Naive B cell (primary cell): ENCODE measurements around the gene MISP. TPM values are rescaled to one million over a fixed set of nuclear protein-coding genes. Genes with fewer than 3 reads are reported as not detected.
A peak's percentile ranks its signal among the peaks of the same experiment; 100 is the strongest.
"Not testable (repeated sequence)": the region's sequence is repeated elsewhere in the genome, so short reads cannot be mapped to it uniquely, and the experiment has no call there.

Experiments used
- ATAC-seq, 2 donors: fragments of 150-1000 bp; cut with Tn5 transposase; 2 replicates each; pipeline ENCODE4 v1.10.0; 2021; ENCODE audit warnings: low read depth in 2 of 2, mild to moderate bottlenecking in 2 of 2, moderate library complexity in 2 of 2
- DNase-seq: peaks from one replicate; pipeline ENCODE4 v3.0.0; 2022
- H3K27ac Mint-ChIP-seq, 6 donors: one replicate each; pipeline ENCODE4 v1.8.0; 2020 to 2022; ENCODE audit warnings: mild to moderate bottlenecking in 6 of 6, mixed read lengths in 6 of 6, moderate library complexity in 5 of 6, inconsistent platforms in 2 of 6
- H3K27me3 Mint-ChIP-seq, 3 donors: one replicate each; pipeline ENCODE4 v1.8.0; 2021 to 2022; ENCODE audit warnings: mixed read lengths in 3 of 3, mild to moderate bottlenecking in 1 of 3
- H3K36me3 Mint-ChIP-seq, 2 donors: one replicate each; pipeline ENCODE4 v1.8.0; 2020 to 2022; ENCODE audit warnings: mixed read lengths in 2 of 2, inconsistent platforms in 1 of 2, mild to moderate bottlenecking in 1 of 2
- H3K4me1 Mint-ChIP-seq, 3 donors: one replicate each; pipeline ENCODE4 v1.8.0; 2020 to 2022; ENCODE audit warnings: mixed read lengths in 3 of 3, inconsistent platforms in 1 of 3, mild to moderate bottlenecking in 1 of 3, moderate library complexity in 1 of 3
- H3K4me3 Mint-ChIP-seq, 8 donors: one replicate each; pipeline ENCODE4 v1.8.0; 2020 to 2022; ENCODE audit warnings: mild to moderate bottlenecking in 8 of 8, mixed read lengths in 8 of 8, moderate library complexity in 8 of 8, inconsistent platforms in 2 of 8
- H3K9me3 Mint-ChIP-seq, 7 donors: one replicate each; pipeline ENCODE4 v1.8.0; 2020 to 2022; ENCODE audit warnings: mixed read lengths in 7 of 7, mild to moderate bottlenecking in 5 of 7, inconsistent platforms in 2 of 7, moderate library complexity in 1 of 7
- polyA plus RNA-seq, 6 donors: library from polyadenylated mRNA; unstranded; fragments of 300-500 nt; fragmentation: Illumina TruSeq; gene quantifications; one replicate each; pipeline ENCODE4 v1.2.3, GENCODE V29; 2021; ENCODE audit warnings: low read depth in 6 of 6

The MISP gene
- polyA plus RNA-seq, 6 donors from 2014 or later: not detected

- Mint-ChIP-seq H3K9me3 (peaks cover 0 to 15% (median 4%) of the 10 kb centered on the region in 7 donors), H3K27ac (no peak overlapping the region), H3K36me3 (no peaks in the 10 kb centered on the region), H3K4me3 (no peak overlapping the region), H3K4me1 (peaks cover 0 to 3% (median 0%) of the 10 kb centered on the region in 3 donors), H3K27me3 (peaks cover 0 to 10% (median 0%) of the 10 kb centered on the region in 3 donors)
- ATAC-seq (peak in 1 of 2 donors; percentile 81), DNase-seq (no peak)
Observed at GRCh38 chr19:743168-743687, 7.7 kb upstream of the MISP start.

DNA sequence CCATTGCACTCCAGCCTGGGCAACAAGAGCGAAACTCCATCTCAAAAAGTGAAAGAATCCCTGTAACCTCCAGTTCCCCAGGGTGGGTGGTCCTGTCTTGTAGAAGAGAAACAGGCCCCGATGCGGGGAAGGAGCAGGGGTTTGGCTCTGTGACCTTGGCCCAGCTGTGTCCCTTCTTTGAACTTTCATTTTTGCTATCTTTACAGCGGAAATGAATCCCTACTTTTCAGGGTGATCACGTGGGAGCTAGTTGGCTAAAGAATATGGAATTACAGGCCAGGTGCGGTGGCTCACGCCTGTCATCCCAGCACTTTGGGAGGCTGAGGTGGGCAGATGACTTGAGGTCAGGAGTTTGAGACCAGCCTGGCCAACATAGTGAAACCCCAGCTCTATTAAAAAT, 5.8 kb upstream of the MISP start:
- H3K9me3 Mint-ChIP-seq: peaks cover 0 to 16% (median 4%) of the 10 kb centered on the region in 7 donors
- not testable (repeated sequence) for H3K4me1 Mint-ChIP-seq, ATAC-seq, H3K27ac Mint-ChIP-seq, H3K4me3 Mint-ChIP-seq, H3K27me3 Mint-ChIP-seq, H3K36me3 Mint-ChIP-seq, DNase-seq

GRCh38 chr19:746208-746819, 4.6 kb upstream of the MISP start:
- H3K4me3 Mint-ChIP-seq: no peak overlapping the region
- DNase-seq (no peak), ATAC-seq (no peak)
- H3K27me3 Mint-ChIP-seq: no peaks in the 10 kb centered on the region
- no peak overlapping the region for H3K27ac Mint-ChIP-seq
- no peaks in the 10 kb centered on the region for H3K36me3 Mint-ChIP-seq
- H3K9me3 Mint-ChIP-seq: peaks cover 0 to 16% (median 4%) of the 10 kb centered on the region in 7 donors
- peaks cover 0 to 3% (median 0%) of the 10 kb centered on the region in 3 donors for H3K4me1 Mint-ChIP-seq

DNA sequence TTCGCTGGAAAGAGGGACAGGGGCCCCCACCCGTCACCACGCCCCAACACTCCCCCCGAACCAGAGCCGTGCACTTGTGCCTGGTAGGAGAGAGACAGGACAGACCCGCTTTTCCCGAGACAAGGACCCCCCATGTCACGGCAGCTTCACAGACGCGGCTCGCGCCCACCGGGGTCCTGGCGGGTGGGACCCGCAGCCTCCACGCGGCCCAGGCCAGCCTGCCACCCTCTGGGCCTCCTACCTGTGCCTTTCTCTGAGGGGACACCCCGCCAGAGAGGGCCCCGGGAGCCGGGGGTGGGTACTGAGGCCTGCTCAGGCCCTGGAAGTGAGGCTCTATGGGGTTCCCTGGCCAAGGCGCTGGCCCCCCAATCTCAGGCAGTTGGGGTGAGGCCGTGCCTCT, 4.0 kb upstream of the MISP start:
- peaks cover 0 to 3% (median 0%) of the 10 kb centered on the region in 3 donors for H3K4me1 Mint-ChIP-seq
- no peak for ATAC-seq

GRCh38 chr19:747432-748273, 3.3 kb upstream of the MISP start:
- peak overlapping the region in 1 of 6 donors; percentile 29 for H3K27ac Mint-ChIP-seq
- no peaks in the 10 kb centered on the region for H3K36me3 Mint-ChIP-seq
- peaks cover 0 to 3% (median 0%) of the 10 kb centered on the region in 3 donors for H3K4me1 Mint-ChIP-seq
- DNase-seq: no peak
- no peak overlapping the region for H3K4me3 Mint-ChIP-seq
- no peak for ATAC-seq
- peaks cover 0 to under 1% (median 0%) of the 10 kb centered on the region in 3 donors for H3K27me3 Mint-ChIP-seq
- peaks cover 0 to 16% (median 4%) of the 10 kb centered on the region in 7 donors for H3K9me3 Mint-ChIP-seq

More for the DNA sequence above, 4.0 kb upstream of the MISP start:
- no peak overlapping the region for H3K4me3 Mint-ChIP-seq
- DNase-seq: no peak
- no peaks in the 10 kb centered on the region for H3K36me3 Mint-ChIP-seq
- H3K27me3 Mint-ChIP-seq: no peaks in the 10 kb centered on the region
- no peak overlapping the region for H3K27ac Mint-ChIP-seq
- H3K9me3 Mint-ChIP-seq: peaks cover 0 to 16% (median 4%) of the 10 kb centered on the region in 7 donors

GRCh38 chr19:748274-748598, 2.7 kb upstream of the MISP start:
- H3K27ac Mint-ChIP-seq: no peak overlapping the region
- peaks cover 0 to 16% (median 4%) of the 10 kb centered on the region in 7 donors for H3K9me3 Mint-ChIP-seq
- no peak overlapping the region for H3K4me3 Mint-ChIP-seq
- peaks cover 0 to 5% (median 0%) of the 10 kb centered on the region in 3 donors for H3K27me3 Mint-ChIP-seq
- ATAC-seq: no peak
- peaks cover 0 to 3% (median 0%) of the 10 kb centered on the region in 3 donors for H3K4me1 Mint-ChIP-seq
- no peak for DNase-seq
- no peaks in the 10 kb centered on the region for H3K36me3 Mint-ChIP-seq

DNA sequence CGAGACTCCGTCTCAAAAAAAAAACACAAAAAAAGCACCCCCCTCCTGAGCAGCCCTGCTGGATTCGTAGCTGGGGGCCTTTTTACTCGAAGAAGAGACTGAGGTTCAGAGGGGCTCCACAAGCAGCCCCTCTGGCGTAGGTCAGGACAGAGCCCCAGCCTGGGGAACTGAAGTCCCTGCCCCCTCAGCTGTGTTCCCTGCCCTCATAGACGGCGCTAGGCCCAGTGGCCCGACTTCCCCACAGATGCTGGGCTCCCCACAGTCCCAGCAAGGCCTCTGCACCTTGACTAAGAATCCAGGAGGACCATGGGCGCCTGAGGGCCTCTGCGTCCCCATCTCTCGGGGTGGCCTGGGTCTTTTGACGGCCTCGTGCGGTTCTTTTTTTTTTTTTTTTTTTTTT, 1.1 kb upstream of the MISP start:
- Mint-ChIP-seq H3K36me3 (no peaks in the 10 kb centered on the region), H3K9me3 (peaks cover 0 to 4% (median 1%) of the 10 kb centered on the region in 7 donors), H3K4me3 (no peak overlapping the region), H3K27ac (no peak overlapping the region), H3K4me1 (no peaks in the 10 kb centered on the region), H3K27me3 (peaks cover 0 to 6% (median 5%) of the 10 kb centered on the region in 3 donors)
- ATAC-seq: no peak
- no peak for DNase-seq

DNA sequence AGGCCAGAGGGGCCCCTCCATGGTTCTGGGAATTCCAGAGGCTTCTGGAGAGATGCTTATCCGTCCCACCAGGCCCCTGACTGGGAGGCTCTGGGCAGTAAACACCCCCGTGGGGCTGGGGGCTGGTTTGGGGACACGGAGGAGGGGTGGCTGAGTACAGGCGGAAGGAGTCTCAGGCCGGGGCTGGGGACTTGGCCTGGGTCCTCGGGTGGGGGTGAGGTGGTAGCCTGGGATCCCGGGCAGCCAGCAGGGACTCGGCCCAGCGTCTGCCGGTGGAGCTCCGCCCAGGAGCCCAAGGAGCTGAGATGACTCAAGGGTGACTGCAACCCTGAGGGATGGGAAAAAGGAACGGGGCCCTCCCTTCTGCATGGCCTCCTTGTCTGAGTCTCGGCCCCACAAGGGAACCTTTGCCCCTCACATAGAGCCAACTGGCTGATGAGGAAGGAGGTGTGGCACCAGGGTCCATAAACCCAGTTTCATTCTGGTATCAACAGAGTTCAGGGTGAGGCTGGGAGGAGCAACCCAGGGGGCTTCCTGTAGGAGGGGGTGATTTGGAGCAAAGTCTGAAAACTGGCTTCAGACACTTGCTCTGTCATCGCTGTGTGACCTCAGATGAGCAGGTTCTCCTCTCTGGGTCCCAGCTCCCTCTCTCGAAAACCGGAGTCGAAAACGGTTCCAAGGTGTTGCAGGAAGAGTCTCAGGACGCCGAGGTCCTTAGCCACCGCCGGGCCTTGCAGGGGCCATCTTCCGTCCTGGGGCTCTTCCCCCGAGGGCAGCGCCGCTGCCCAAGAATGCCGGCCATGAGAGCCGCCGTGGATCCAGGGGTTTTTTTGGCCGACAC, 809 bp downstream of the MISP start:
- ATAC-seq (no peak), DNase-seq (no peak)
- Mint-ChIP-seq H3K9me3 (peaks cover 0 to 13% (median 6%) of the 10 kb centered on the region in 7 donors), H3K27me3 (peaks cover 0 to 8% (median 5%) of the 10 kb centered on the region in 3 donors), H3K4me3 (no peak overlapping the region), H3K36me3 (no peaks in the 10 kb centered on the region), H3K27ac (no peak overlapping the region), H3K4me1 (no peaks in the 10 kb centered on the region)

DNA sequence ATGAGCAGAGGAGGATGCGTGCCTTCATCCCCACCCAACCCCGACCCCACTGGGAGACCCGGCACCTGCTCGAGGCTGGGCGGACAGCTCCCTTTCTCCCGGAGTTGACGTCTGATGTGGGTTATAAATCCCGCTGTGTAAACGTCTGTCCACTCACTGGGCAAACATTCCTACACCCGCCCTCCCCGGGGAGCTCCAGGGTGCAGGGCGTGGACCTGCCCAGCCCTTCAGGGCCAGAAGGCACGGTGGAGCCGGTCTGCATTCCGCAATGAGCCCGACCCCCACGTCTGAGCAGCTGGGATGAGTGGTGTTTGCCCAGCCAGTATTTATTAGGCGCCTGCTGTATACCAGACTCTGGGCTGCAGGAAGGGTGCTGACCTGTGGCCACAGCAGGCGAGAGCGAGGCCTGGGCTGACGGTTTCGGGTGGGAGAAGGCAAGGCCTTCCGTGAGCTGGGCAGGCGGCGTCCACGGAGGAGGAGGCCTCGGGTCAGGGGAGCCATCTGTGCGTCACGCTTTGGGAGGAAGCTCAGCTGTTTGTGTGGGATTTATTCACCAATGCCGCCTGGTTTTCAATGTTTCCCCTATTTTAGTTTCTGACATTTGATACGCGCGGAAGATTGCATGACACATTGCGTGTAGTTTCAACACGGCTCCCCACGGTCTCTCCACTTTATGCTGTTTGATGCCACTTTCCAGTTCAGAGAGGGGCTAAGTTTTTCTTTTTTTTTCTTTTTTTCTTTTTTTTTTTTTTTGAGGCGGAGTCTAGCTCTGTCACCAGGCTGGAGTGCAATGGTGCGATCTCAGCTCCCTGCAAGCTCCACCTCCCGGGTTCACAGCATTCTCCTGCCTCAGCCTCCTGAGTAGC, 2.0 kb downstream of the MISP start:
- Mint-ChIP-seq H3K27me3 (peaks cover 0 to 8% (median 5%) of the 10 kb centered on the region in 3 donors), H3K4me1 (no peaks in the 10 kb centered on the region), H3K4me3 (no peak overlapping the region), H3K9me3 (peaks cover 0 to 11% (median 6%) of the 10 kb centered on the region in 7 donors), H3K27ac (no peak overlapping the region), H3K36me3 (no peaks in the 10 kb centered on the region)
- ATAC-seq (no peak), DNase-seq (no peak)

- H3K36me3 Mint-ChIP-seq: no peaks in the 10 kb centered on the region
- peak overlapping the region in 1 of 6 donors; percentile 59 for H3K27ac Mint-ChIP-seq
Observed at GRCh38 chr19:754530-754929, 3.6 kb downstream of the MISP start.

DNA sequence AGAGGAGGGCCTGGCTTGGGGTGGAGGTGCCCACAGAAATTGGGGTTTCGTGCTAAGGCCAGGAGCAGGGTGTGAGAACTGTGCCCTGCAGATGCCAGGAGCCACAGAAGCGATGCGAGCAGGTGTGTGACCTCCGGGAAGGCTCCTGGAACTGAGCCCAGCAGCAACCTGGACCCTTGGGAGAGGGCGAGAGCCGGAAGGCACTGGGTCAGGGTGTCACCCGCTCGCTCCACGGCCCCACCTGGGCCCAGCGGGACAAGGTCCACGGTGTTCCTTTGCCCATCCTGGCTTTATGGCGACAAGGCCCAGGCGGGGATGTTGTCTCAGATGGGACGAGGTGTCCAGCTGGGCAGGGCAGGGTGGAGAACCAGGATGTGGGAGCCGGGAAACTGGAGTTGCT, 4.2 kb downstream of the MISP start:
- Mint-ChIP-seq H3K27me3 (peaks cover 0 to 8% (median 5%) of the 10 kb centered on the region in 3 donors), H3K27ac (no peak overlapping the region), H3K4me3 (no peak overlapping the region), H3K9me3 (peaks cover 3 to 22% (median 15%) of the 10 kb centered on the region in 7 donors), H3K36me3 (no peaks in the 10 kb centered on the region), H3K4me1 (no peaks in the 10 kb centered on the region)
- DNase-seq (no peak), ATAC-seq (no peak)

More at GRCh38 chr19:754530-754929, 3.6 kb downstream of the MISP start:
- DNase-seq (no peak), ATAC-seq (no peak)
- Mint-ChIP-seq H3K4me1 (no peaks in the 10 kb centered on the region), H3K9me3 (peaks cover under 1 to 19% (median 14%) of the 10 kb centered on the region in 7 donors), H3K4me3 (no peak overlapping the region), H3K27me3 (peaks cover 0 to 8% (median 5%) of the 10 kb centered on the region in 3 donors)

DNA sequence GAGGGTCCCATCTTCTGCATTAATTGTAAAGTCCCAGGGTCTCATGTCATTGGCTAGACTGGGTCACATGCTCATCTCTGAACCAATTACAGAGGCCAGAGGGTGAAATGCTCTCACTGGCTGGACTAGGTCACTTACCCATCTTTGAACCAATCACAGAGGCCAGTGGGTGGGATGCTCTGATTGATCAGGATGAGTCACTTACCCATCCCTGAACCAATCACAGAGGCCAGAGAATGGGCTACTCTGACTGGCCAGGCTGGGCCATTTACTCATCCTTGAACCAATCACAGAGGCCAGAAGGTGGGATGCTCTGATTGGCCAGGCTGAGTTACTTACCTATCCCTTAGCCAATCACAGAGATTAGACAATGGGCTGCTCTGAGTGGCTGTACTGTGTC, 5.3 kb downstream of the MISP start:
- DNase-seq (no peak), ATAC-seq (no peak)
- Mint-ChIP-seq H3K27ac (no peak overlapping the region), H3K9me3 (peaks cover 3 to 22% (median 15%) of the 10 kb centered on the region in 7 donors), H3K36me3 (no peaks in the 10 kb centered on the region), H3K4me1 (no peaks in the 10 kb centered on the region), H3K4me3 (no peak overlapping the region), H3K27me3 (peaks cover 0 to 8% (median 5%) of the 10 kb centered on the region in 3 donors)
